GM18526 (cell line): ENCODE measurements around the gene TEFM.

ENCODE experiments used
- POLR2A ChIP-seq: IDR thresholded peaks from 3 replicates; pipeline ENCODE4 v1.6.1; 2011; ENCODE audit not compliant: insufficient read length; ENCODE audit errors: extremely low read depth

TEFM gene

GRCh38 chr17:30869005-30869404 lies 37.0 kb downstream of the TEFM start:
- no peak for TF ChIP-seq POLR2A

DNA sequence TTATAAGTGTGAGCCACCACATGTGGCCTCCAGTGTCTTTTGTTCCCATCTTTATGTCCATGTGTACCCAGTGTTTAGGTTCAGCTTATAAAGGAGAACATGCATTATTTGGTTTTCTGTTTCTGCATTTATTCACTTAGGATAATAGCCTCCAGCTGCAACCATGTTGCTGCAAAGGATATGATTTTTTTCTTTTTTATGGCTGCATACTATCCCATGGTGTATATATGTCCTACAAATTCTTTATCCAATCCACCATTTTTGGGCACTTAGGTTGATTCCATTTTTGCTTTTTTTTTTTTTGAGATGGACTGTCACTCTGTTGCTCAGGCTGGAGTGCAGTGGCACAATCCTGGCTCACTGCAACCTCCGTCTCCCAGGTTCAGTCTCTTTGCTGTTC lies 41.4 kb downstream of the TEFM start:
- TF ChIP-seq POLR2A = no peak

DNA sequence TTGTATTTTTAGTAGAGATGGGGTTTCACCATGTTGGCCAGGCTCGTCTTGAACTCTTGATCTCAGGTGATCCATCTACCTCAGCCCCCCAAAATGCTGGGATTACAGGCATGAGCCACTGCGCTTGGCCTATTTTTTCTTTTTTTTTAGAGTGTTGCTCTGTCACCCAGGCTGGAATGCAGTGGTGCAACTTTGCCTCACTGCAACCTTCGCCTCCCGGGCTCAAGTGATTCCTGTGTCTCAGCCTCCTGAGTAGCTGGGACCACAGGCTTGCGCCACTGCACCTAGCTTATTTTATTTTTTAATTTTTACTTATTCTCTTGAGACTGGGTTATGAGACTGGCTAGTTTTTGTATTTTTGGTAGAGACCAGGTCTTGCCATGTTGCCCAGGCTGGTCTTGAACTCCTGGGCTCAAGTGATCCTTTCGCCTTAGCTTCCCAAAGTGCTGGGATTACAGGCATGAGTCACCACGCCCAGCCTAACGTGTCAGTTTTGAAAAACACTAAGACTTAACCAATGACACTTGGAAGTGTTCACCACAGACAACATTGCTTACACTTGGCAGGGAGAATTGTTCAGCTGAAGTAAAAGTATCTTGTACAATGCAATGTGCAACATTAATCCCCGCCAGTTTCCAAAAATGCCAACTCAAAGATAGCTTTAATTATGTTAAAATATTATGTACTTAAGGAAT lies 47.3 kb downstream of the TEFM start:
- TF ChIP-seq POLR2A = no peak

GRCh38 chr17:30854146-30854545 lies 51.9 kb downstream of the TEFM start:
- no peak for TF ChIP-seq POLR2A
